ENCODE results near the gene KDM4C. TPM values are rescaled to one million over a fixed set of nuclear protein-coding genes. Genes with fewer than 3 reads are reported as not detected.

Gene KDM4C
- total and polyA plus RNA-seq, 2 of the 8 experiments (the other 6 are each of a cell fraction or from before 2014, with no cell fraction given) = 13.0 to 26.1 TPM

DNA sequence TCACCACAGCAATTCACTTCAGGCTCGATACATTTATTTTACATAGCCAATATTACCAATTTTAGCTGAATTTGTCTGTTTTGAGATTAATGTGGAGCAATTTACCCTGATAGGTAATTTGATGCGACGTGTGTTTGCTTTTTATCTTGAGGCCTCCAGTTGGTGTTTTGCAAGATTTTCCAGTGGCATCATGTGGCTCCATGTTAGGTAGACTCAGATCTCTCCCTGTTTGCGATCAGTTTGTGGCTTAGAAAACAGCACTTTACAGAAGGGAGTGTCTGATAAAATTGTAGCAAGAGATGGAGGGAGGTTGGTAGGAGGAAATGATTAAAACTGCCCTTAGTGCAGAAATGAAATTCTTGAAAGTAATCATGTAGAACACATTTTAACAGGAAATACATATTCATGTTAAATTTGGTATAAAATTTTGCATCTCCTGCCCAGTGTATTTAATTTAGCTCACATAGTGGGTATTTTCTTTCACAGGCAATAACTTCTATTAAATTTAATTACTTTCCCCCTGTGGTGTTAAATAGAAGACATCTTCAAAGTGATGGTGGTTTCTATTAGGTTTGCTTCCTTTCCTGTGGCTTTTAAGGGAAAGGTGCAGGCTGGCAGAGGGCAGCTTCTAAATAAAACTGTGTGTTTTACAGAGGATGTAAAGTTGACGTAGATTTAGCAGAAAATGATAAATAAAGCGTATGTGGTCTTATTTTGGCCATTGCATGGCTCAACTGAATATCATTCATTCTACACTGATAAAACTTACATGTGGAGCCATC, 135.8 kb downstream of the KDM4C start:
- no peaks in the 10 kb centered on the region for H3K4me1 ChIP-seq (replicated peaks in 1 of 4; ENCODE audit: control insufficient read depth in 3 of 4, insufficient read depth in 4 of 4, low read length in 3 of 4)
- no peak overlapping the region for H3K4ac ChIP-seq (replicated peaks; ENCODE audit: insufficient read length, low read depth, low read length)
- no peak overlapping the region for H2BK5ac ChIP-seq (ENCODE audit: low read depth, low read length)
- H2BK20ac ChIP-seq (ENCODE audit: low read length) = no peak overlapping the region
- H2AK5ac ChIP-seq (ENCODE audit: low read depth, low read length) = no peak overlapping the region
- H4K20me1 ChIP-seq (replicated peaks in 1 of 2; ENCODE audit: control insufficient read depth in 1 of 2, insufficient read depth in 2 of 2, low read length in 2 of 2) = no peaks in the 10 kb centered on the region
- no peak overlapping the region for H3K56ac ChIP-seq (replicated peaks; ENCODE audit: insufficient read length, low read depth, low read length)
- no peak overlapping the region for H3K18ac ChIP-seq (ENCODE audit: extremely low read depth, low read length)
- no peak overlapping the region for H4K5ac ChIP-seq (ENCODE audit: insufficient read length, low read depth, low read length)
- H3K23ac ChIP-seq (ENCODE audit: insufficient read length) = no peak overlapping the region
- no peaks in the 10 kb centered on the region for H3K79me2 ChIP-seq (ENCODE audit: control insufficient read depth in 1 of 2, insufficient read depth in 2 of 2, low read length in 2 of 2)
- FAIRE-seq (no peak), DNase-seq (ENCODE audit: low read depth in 1 of 2, low spot score in 2 of 2) (no peak)
- peaks cover 0 to 3% (median 0%) of the 10 kb centered on the region in 4 experiments; a peak in 1 of 8 replicates for H3K36me3 ChIP-seq (ENCODE audit: control insufficient read depth in 2 of 4, insufficient read depth in 4 of 4, low read length in 3 of 4)
- no peak overlapping the region for H2BK15ac ChIP-seq (ENCODE audit: low read length)
- H3K4me2 ChIP-seq (ENCODE audit: insufficient read depth in 1 of 2, low read depth in 2 of 2, low read length in 2 of 2) = no peak overlapping the region
- WGBS, 2 experiments (ENCODE audit: extremely low coverage in 1 of 2, insufficient coverage in 1 of 2, insufficient read length in 1 of 2, insufficient replicate concordance in 2 of 2, low coverage in 1 of 2, low lambda C conversion rate in 2 of 2, missing lambda C conversion rate in 1 of 2) = 87% methylated on average over 6 of the region's 6 CpGs; no CpG with 5 or more reads in 1 of the 2 experiments
- H3K4me3 ChIP-seq (ENCODE audit: extremely low read depth in 1 of 4, insufficient read depth in 2 of 4, low read depth in 3 of 4, low read length in 4 of 4) = no peak overlapping the region
- H3K23me2 ChIP-seq (ENCODE audit: low read depth, low read length) = no peaks in the 10 kb centered on the region; the same call in 1 of the 2 replicates
- ChIA-PET CTCF (ENCODE audit: partially characterized antibody) (interaction anchor here (1.4 kb wide), 1 partner anchor 18 kb away, joined by 3 read pairs; no protein-coding TSS in a partner anchor), POLR2A (ENCODE audit: partially characterized antibody) (no interaction called here)
- H3K9ac ChIP-seq (replicated peaks in 1 of 4; ENCODE audit: extremely low read depth in 1 of 4, low read depth in 3 of 4, low read length in 3 of 4) = no peak overlapping the region
- H2BK120ac ChIP-seq (replicated peaks; ENCODE audit: low read depth, low read length) = no peak overlapping the region
- no peak overlapping the region for H3K27ac ChIP-seq (ENCODE audit: low read depth, low read length)
- H3K9me3 ChIP-seq (ENCODE audit: insufficient read depth in 2 of 2, low read depth in 1 of 2, low read length in 1 of 2) = no peaks in the 10 kb centered on the region
- H4K8ac ChIP-seq (ENCODE audit: extremely low read depth, insufficient read depth, low read length) = no peak overlapping the region
- H2BK12ac ChIP-seq (ENCODE audit: low read depth, low read length) = no peak overlapping the region
- H3K27me3 ChIP-seq (replicated peaks in 1 of 4; ENCODE audit: control insufficient read depth in 3 of 4, extremely low read depth in 1 of 4, insufficient read depth in 3 of 4, low read length in 3 of 4) = no peaks in the 10 kb centered on the region
- no peaks in the 10 kb centered on the region for H3K79me1 ChIP-seq (ENCODE audit: low read depth, low read length)
- no peak overlapping the region for H2AFZ ChIP-seq (ENCODE audit: low read length)
- no peak overlapping the region for H3K14ac ChIP-seq (ENCODE audit: insufficient read length)
- no peak overlapping the region for H4K91ac ChIP-seq (replicated peaks; ENCODE audit: insufficient read length, low read length)
- TF ChIP-seq CEBPB (IDR thresholded peaks at IDR 0.05; ENCODE audit: low read depth, low read length) (no peak), RBBP5 (IDR thresholded peaks at IDR 0.05; ENCODE audit: borderline replicate concordance, low read depth, low read length) (no peak), HDAC2 (IDR thresholded peaks at IDR 0.05; ENCODE audit: borderline replicate concordance in 1 of 2, low read depth in 2 of 2, low read length in 2 of 2) (no peak), BCL11A (IDR thresholded peaks at IDR 0.05; ENCODE audit: low read depth in 2 of 2, low read length in 2 of 2) (no peak), TCF12 (IDR thresholded peaks at IDR 0.05; ENCODE audit: low read depth, low read length) (no peak), CHD1 (IDR thresholded peaks at IDR 0.05; ENCODE audit: low read depth, low read length) (no peak), JUN (IDR thresholded peaks at IDR 0.05; ENCODE audit: low read depth, low read length) (no peak), SRF (IDR thresholded peaks at IDR 0.05; ENCODE audit: low read depth, low read length) (no peak)
- TF ChIP-seq, protein P1, sequence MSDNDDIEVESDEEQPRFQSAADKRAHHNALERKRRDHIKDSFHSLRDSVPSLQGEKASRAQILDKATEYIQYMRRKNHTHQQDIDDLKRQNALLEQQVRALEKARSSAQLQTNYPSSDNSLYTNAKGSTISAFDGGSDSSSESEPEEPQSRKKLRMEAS (IDR thresholded peaks at IDR 0.05) = no peak
- TF ChIP-seq, protein P2, sequence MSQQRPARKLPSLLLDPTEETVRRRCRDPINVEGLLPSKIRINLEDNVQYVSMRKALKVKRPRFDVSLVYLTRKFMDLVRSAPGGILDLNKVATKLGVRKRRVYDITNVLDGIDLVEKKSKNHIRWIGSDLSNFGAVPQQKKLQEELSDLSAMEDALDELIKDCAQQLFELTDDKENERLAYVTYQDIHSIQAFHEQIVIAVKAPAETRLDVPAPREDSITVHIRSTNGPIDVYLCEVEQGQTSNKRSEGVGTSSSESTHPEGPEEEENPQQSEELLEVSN (IDR thresholded peaks at IDR 0.05) = no peak
- TF ChIP-seq, protein P3, sequence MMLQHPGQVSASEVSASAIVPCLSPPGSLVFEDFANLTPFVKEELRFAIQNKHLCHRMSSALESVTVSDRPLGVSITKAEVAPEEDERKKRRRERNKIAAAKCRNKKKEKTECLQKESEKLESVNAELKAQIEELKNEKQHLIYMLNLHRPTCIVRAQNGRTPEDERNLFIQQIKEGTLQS (IDR thresholded peaks at IDR 0.05; ENCODE audit: insufficient read depth, low read depth, low read length) = no peak

Data from H1 (cell line).